Measurements from ENCODE around the gene HTRA2.

Gene HTRA2

DNA sequence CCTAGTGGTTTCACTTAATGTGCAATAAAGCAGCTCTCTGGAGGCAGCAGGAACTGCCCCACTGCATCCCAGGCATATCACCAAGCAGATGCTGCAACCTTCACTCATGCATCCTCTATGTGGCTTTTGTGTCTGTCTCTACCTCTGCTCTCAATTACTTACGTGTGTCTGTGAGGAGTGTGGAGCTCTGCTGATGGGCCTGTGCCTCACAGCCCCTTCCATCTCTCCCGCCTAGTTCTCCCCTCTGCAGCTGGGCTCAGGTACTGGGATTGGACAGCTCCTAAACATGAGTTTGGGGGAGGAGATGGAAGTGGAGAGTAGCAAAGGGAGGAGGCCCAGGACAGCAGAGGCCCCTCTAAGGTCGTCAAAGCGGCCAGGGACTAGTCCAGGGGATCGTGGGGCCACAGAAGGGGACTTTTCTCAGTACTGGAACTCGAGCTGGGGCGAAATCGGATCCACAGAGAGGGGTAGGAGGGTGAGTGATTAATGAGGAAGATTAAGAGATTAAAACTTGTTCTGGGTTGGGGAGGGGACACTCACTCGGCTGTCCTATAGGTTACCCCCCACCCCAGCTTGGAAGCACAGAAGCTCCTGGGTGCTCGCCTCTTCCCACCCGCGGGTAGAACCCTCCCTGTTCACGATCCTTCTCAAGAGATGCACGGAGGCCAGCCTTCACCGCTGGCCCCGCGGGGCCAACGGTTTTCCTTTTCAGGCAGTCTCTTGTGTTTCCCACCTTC, 28.2 kb upstream of the HTRA2 start:
- DNase-seq: no peak

GRCh38 chr2:74502147-74502719, 27.5 kb upstream of the HTRA2 start:
- no peak for DNase-seq

DNA sequence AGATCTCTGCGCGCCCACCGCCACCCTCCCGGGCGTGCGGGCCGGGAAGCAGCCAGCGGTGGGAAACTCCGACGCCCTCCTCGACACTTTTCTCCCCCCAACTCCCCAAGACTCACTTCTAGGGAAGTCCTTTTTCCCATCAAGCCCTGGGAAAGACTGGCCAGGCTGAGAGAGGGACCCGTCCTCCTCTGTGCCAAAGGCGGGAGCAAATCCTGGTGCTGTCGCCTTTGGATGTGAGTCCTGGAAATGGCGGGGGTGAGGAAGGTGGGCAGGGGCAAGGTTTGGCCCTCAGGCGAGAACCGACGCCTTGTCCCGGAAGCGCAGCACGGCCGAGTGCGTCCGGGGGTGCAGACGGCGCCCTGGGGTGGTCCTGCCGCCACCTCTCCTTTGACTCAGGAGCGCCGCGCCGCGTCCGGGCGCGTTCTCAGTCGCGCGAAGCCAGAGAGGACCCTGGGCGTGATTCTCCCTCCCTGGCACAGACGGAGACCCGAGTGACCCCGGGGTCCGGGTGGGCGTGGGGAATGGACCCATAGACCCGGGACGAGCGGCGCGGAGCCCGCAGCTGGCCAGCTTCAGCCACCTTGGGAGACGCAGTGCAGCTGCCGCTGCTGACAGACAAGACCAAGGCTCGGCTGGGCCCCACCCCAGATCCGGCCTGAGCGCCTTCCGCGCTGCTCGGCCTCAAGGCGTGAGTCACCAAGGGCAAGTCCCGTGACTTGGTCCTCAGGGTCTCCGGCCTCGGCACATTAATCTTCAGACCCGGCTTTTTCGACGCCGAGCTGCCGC, 26.8 kb upstream of the HTRA2 start:
- DNase-seq: peak in 1 of 2 donors; percentile 27

GRCh38 chr2:74503506-74504475, 25.9 kb upstream of the HTRA2 start:
- DNase-seq: no peak

DNA sequence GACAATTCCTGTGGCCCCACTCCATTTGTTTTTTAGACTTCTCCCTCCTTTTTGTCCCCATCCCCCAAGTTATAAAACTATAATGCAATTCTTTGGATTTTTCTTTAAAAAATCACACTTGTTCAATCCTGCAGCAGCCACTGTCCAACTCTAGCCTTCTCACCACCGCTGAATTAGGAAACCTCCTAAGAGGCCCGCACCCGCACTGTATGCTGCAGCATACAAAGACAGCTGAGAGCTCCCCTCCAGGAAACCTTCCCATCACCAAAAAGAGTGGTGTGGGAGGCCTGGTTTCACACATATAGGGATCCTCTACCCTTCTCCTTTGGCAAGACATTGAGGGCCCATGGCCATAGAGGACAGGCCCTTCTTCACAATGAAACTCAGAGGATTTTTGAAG, 25.1 kb upstream of the HTRA2 start:
- DNase-seq: no peak

GRCh38 chr2:74505448-74506246, 24.1 kb upstream of the HTRA2 start:
- no peak for DNase-seq

GRCh38 chr2:74507145-74507925, 22.4 kb upstream of the HTRA2 start, which contains the start of gene PCGF1:
PCGF1 (minus strand) TSS chr2:74507695; CDS start chr2:74507668, 27 bp downstream.
- DNase-seq: peak; percentile 99 to 100

- peak in 1 of 2 donors; percentile 19 for DNase-seq
These were observed 21.7 kb upstream of the HTRA2 start for GRCh38 chr2:74507926-74508520.

DNA sequence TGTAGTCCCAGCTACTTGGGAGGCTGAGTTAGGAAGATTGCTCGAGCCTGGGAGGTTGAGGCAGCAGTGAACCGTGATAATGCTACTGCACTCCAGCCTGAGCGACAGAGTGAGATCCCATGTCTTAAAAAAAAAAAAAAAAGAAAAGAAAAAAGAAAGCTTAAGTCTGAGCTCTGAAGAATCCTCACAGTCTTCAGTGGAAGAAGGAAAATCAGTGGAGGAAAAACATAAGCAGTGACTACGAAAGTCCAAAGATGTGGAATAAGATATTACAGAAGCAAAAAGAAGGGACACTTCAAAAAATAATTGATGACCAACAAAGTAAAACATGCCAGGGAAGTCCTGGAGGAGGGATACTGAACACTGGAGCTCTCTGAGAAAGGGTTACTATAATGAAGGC, 19.5 kb upstream of the HTRA2 start:
- no peak for DNase-seq

DNA sequence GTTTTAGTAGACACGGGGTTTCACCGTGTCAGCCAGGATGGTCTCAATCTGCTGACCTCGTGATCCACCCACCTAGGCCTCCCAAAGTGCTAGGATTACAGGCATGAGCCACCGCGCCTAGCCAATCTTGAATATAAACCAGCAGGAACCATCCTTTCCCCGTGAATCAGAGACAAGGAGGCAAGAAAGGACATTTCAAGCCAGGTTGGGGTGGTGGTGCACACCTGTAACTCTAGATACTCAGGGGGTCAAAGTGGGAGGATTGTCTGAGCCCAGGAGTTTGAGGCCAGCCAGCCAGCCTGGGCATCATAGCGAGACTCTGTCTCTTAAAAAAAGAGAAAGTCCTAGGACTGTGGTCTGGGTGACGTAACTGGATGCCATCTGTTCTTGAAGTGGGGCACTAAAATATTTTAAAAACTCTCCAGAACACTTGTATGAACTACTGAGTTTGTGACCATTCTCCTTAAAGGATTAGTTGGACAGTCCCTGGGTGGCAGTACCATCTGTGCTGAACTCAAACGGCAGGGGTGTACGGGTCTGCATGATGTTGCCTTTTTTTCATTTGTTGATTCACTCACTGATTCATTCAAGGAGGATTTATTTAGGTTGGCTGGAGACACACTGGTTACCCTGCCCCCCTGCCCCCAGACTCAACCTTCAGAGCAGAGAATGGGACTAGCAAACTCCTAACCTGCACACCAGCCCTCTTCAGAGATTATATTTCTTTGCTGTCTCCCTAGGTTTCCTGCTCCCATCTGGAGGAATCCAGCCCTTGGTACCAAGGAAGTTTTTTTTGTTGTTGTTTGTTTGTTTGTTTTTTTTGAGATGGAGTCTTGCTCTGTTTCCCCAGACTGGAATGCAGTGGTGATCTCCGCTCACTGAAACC, 18.4 kb upstream of the HTRA2 start:
- no peak for DNase-seq

DNA sequence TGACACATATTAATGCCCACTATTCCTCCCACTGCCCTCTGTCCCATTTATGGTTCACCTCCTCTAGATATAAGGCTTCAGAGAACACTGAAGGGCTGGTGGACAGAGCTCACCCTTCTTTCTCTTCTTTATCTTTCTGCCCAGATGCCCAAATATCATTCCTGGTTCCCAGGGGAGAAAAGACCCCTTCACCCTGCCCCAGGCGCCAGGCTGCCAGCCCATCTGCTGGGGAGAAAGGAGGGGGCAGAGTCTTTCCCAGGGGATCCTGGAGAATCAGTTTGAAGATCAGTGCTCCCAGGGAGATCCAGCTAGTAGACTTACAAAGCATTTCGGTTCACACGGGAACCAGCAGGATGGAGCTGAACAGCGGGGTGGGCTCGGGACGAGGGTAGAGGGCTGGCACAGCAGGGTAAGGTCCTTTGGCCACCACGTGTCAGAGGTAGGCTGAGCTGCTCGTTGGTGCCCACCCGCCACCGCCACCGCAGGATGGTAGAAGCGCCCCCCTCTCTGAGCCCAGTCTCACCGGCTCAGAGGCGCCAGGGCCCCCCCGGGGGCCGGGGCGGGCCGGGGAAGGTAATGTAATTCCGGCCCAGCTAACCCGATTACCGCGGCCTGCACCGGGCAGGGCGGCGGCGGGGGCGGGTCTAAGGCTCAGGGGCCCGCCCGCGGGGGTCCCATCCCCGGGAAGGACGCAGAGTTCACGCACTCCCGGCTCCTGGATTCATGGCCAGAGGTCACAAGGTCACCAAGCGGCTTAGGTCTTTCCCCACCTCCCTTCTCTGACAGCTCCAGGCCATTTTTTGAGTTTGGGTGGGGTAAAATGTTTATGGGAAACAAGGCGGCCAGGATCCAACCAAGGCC, 16.8 kb upstream of the HTRA2 start:
- DNase-seq: no peak

GRCh38 chr2:74513605-74514367, 15.9 kb upstream of the HTRA2 start:
- peak in 1 of 2 donors; percentile 19 for DNase-seq

- no peak for DNase-seq
These were observed 15.1 kb upstream of the HTRA2 start, which contains the start of gene TLX2 for GRCh38 chr2:74514368-74515270. TLX2 (plus strand) TSS chr2:74514450; CDS start chr2:74514807, 357 bp downstream.

GRCh38 chr2:74515271-74515980, 14.3 kb upstream of the HTRA2 start:
- no peak for DNase-seq

DNA sequence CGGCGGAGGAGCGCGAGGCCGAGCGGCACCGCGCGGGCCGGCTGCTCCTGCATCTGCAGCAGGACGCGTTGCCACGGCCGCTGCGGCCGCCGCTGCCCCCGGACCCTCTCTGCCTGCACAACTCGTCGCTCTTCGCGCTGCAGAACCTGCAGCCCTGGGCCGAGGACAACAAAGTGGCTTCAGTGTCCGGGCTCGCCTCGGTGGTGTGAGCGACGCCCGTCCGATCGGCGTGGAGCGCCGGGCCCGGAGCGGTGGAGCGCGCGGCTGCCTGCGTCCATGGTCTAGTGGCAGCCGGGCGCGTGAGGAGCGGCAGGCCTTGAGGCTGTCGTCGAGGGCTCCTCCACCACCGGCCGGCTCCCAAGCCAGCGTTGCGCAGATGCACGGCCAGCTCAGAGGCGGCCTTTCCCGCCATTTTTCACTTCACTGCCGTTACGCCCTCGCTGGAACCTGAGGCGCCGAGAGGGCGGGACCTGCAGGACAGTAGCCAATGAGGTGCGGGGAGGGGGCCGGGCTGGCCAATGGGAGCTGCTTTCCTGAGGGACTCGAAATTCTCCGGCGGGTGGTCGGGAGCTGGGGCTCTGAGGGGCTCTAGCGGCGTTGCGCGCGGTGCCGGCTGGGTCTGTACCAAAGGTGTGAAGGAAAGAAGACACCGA, 13.6 kb upstream of the HTRA2 start:
- peak; percentile 74 to 76 for DNase-seq
